CD4-positive, alpha-beta T cell treated with Interleukin-15 for 4 hours (primary cell): Measurements from ENCODE around the gene TXNL4A.

Source experiments
- DNase-seq: peaks from one replicate; pipeline ENCODE4 v3.0.0-alpha.2; 2020; ENCODE audit warnings: low spot score

The TXNL4A gene

GRCh38 chr18:79935098-79935480, 53.3 kb downstream of the TXNL4A start:
- DNase-seq = no peak

- no peak for DNase-seq
Observed at GRCh38 chr18:79934311-79935097, 53.9 kb downstream of the TXNL4A start.

GRCh38 chr18:79933765-79934164, 54.6 kb downstream of the TXNL4A start:
- no peak for DNase-seq

DNA sequence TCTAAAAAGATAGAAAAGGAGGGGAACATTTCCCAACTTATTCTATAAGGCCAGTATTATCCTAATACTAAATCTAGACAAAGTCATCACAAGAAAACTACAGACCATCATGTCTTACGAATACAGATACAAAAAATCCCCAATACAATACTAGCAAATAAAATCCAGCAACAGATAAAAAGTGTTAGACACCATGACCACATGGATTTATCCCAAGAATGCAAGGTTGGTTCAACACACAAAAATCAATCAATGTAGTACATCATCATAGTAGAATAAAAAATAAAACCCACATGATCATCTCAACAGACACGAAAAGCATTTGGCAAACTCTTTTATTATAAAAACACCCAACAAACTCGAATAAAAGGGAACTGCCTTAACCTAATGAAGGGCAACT, 55.5 kb downstream of the TXNL4A start:
- no peak for DNase-seq

DNA sequence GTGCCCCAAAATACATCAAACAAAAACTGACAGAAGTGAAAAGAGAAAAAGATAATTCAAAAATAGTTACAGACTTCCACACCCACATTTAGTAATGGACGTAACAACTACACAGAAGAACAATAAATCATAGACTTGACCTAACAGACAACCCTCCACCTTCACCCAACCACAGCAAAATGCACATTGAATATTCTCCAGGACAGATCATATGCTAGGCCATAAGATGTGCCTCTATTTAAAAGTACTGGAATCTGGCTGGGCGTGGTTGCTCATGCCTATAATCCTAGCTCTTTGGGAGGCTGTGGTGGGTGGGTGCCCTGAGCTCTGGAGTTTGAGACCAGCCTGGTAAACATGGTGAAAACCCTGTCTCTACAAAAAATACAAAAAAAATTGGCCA, 56.9 kb downstream of the TXNL4A start:
- DNase-seq = no peak

GRCh38 chr18:79930020-79930642, 58.2 kb downstream of the TXNL4A start:
- no peak for DNase-seq

GRCh38 chr18:79928563-79928960, 59.8 kb downstream of the TXNL4A start:
- no peak for DNase-seq

GRCh38 chr18:79927607-79928562, 60.5 kb downstream of the TXNL4A start:
- no peak for DNase-seq

GRCh38 chr18:79926715-79927606, 61.4 kb downstream of the TXNL4A start:
- DNase-seq = no peak

DNA sequence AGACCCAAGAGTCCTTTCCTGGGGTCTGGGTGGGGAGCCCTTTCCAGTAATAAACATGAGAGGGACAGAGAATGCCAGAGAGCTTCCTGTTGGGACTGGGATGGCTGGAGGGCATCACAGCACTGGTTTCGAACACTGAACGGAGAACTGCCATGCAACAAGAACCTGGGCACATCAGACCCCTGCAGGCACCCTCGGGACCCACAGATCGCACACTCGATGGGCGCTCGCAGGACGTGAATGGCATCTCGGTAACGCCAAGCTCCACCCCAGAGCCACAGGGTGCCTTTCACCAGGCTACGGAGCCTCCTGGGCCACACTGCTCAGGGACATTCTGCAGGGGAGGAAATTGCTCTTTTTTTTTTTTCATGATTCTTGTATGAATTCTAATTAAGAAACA, 62.1 kb downstream of the TXNL4A start:
- DNase-seq = no peak

DNA sequence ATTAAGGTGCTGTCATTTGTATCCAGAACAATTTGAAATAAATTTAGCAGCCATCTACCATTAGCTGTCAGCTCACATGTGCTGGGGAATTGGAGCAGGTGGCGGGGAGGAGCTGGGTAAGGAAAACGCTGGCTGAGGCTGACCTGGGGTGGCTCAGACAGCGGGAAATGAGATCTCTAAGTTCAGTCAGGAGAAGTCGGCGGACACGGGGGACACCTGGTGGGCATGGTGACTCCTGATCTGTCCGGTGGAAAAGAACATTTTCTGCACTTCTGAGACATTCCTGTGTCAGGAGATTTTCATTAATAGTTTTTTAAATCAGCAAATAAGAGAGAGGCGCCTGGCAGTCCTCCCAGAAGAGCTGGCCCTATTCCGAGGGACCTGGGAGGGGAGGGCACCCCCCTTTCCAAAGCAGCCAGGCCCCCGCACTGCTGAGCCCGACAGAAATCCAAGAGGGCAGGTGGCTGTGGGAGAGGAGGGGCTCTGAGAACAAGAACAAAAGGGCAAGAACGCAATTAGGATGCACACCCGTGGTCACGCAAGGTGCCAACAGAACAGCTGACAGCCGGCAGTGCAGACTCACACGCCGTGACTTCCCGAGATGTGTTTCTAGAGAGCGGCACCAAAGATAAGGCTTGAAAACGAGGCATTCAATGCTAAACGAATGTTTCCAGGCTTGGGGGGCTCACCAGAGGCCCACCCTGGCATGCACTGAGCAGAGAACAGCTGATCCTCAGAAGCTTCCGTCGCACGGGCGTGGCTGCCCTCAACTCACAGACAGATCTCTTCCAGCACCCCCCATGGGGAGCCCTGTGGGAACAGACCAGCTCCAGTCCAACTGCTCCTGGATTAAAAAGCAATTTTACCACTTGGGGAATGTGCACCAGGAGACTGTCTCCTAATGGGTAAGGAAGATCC, 63.3 kb downstream of the TXNL4A start:
- DNase-seq = no peak

- DNase-seq = no peak
Observed at GRCh38 chr18:79923896-79924585, 64.3 kb downstream of the TXNL4A start.

DNA sequence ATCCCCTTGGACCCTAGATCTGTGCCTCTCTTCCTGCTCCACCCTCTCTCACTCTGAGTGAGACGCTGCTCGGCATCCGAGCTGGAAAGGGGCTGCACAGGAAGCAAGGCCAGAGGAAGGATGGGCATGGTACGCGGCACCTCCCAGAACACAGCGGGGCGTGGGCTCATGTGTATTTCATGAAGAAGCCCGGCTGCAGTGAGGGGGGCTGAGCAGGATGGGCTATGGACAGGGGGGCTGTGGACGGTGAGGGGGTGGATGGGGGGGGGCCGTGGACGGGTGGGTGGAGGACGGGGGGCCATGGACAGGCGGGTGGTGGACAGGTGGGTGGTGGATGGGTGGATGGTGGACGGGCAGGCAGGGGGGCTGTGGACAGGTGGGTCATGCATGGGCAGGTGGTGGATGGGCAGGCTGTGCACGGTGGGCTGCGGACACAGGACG, 65.4 kb downstream of the TXNL4A start:
- DNase-seq = no peak

DNA sequence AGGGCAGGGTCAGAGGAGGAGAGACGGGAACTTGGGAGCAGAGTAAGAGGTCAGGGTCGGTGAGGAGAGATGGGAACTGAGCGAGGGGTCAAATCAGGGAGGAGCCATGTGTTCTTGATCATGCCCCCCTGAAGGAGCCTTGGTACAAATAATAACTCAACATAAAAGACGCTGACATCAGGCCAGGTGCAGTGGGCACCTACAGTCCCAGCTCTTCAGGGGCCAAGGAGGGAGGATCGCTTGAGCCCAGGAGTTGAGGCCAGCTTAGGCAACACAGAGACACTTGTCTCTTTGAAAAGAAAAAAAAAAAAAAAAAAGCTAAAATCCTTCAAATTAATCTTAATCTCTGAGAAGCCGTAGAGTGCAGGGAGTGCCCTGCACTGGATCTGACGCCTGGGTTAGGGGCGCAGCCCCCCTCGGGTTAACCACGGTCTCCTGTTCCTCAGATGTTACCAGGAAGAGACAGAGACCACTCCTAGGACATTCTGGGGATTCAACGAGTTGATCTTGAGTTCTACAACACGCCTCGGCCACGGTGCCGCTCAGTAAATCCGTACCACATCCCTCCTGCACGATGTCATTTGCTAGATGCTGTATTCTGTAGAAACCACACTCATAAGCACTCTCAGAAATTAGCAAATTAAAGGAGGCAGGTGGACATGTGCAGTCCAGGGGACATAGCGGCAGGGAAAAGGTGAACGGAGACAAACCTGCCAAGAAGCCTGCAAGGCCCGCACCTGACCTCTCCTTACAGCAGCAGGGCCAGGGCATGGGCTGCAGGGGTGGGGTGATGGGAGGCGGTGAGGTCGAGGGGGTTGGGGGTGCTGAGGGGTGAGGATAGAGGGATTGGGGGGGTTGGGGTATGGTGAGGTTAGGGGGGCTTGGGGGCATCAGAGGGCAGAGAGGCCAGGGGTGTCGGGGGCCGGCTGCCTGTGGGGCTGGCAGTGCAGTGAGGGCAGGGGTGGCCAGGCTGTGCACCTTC, 66.1 kb downstream of the TXNL4A start:
- DNase-seq = no peak
